HEK293 (cell line): ENCODE data around the gene TLE5.

Experiments
- TCF7L2 ChIP-seq: IDR thresholded peaks from 2 replicates; pipeline ENCODE4 v1.6.1; 2011; ENCODE audit warnings: low read depth, mild to moderate bottlenecking, inconsistent platforms, low read length, moderate library complexity, borderline replicate concordance
- ZBTB48 ChIP-seq: fragments of 450-650 bp; formaldehyde crosslinking; IDR thresholded peaks from 2 replicates; pipeline ENCODE4 v1.5.1; 2016; ENCODE audit warnings: missing biosample characterization, missing genetic modification characterization
- ZNF302 ChIP-seq: fragments of 450-650 bp; formaldehyde crosslinking; IDR thresholded peaks from 2 replicates; pipeline ENCODE4 v1.5.1; 2016; ENCODE audit warnings: missing biosample characterization, missing genetic modification characterization, low read depth
- ZNF423 ChIP-seq: fragments of 450-650 bp; formaldehyde crosslinking; IDR thresholded peaks from 2 replicates; pipeline ENCODE4 v1.5.1; 2016; ENCODE audit warnings: missing biosample characterization, missing genetic modification characterization
- ZNF544 ChIP-seq: fragments of 450-650 bp; formaldehyde crosslinking; IDR thresholded peaks from 2 replicates; pipeline ENCODE4 v1.5.0; 2017; ENCODE audit warnings: missing biosample characterization, missing genetic modification characterization
- TF ChIP-seq, protein P1 (sequence below): fragments of 450-650 bp; formaldehyde crosslinking; conservative IDR thresholded peaks from 2 replicates; pipeline ENCODE4 v1.5.1; 2016; ENCODE audit warnings: low read depth, missing biosample characterization, missing genetic modification characterization
- TF ChIP-seq, protein P2 (sequence below): fragments of 450-650 bp; formaldehyde crosslinking; IDR thresholded peaks from 2 replicates; pipeline ENCODE4 v1.5.1; 2016; ENCODE audit warnings: missing biosample characterization, missing genetic modification characterization
- TF ChIP-seq, protein P3 (sequence below): fragments of 450-650 bp; formaldehyde crosslinking; IDR thresholded peaks from 2 replicates; pipeline ENCODE4 v1.5.1; 2016; ENCODE audit warnings: missing biosample characterization, missing genetic modification characterization

DNA sequence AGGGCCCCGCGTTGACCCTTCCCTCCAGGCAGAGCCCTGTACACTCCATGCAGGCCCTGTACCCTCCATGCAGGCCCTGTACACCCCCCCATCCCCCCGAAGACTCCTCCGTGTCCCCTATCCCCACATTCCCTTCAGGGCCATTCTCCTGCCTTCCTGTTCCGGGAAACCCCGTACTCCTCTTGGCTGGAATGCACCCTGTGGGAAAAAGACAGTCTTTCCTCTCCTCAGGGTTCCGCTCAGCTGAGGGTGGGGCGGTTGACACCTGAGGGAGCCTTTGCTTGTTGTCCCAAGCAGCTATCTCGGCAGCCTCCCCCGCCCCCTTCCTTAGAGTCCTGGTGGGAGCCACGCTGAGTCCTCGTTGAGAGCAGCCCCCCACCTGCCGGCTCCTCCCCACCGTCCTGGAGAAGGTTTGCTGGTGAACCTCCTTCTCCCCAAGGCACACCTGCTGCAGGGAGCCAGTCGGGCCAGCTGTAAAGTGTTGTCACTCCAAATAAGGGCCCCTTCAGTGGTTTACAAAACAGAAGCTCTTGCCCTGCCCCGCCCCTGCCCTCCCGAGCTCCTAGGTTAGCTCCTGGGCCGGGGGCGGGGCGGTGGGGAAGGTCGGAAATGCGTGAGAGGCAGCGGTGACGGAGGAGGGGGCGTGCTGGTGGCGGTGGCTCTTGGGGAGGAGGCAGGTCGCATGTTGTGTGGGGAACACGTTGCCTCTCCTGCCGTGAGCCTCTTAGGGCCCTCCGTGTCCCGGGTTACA is 33.3 kb upstream of the TLE5 start:
- TF ChIP-seq, protein P1, sequence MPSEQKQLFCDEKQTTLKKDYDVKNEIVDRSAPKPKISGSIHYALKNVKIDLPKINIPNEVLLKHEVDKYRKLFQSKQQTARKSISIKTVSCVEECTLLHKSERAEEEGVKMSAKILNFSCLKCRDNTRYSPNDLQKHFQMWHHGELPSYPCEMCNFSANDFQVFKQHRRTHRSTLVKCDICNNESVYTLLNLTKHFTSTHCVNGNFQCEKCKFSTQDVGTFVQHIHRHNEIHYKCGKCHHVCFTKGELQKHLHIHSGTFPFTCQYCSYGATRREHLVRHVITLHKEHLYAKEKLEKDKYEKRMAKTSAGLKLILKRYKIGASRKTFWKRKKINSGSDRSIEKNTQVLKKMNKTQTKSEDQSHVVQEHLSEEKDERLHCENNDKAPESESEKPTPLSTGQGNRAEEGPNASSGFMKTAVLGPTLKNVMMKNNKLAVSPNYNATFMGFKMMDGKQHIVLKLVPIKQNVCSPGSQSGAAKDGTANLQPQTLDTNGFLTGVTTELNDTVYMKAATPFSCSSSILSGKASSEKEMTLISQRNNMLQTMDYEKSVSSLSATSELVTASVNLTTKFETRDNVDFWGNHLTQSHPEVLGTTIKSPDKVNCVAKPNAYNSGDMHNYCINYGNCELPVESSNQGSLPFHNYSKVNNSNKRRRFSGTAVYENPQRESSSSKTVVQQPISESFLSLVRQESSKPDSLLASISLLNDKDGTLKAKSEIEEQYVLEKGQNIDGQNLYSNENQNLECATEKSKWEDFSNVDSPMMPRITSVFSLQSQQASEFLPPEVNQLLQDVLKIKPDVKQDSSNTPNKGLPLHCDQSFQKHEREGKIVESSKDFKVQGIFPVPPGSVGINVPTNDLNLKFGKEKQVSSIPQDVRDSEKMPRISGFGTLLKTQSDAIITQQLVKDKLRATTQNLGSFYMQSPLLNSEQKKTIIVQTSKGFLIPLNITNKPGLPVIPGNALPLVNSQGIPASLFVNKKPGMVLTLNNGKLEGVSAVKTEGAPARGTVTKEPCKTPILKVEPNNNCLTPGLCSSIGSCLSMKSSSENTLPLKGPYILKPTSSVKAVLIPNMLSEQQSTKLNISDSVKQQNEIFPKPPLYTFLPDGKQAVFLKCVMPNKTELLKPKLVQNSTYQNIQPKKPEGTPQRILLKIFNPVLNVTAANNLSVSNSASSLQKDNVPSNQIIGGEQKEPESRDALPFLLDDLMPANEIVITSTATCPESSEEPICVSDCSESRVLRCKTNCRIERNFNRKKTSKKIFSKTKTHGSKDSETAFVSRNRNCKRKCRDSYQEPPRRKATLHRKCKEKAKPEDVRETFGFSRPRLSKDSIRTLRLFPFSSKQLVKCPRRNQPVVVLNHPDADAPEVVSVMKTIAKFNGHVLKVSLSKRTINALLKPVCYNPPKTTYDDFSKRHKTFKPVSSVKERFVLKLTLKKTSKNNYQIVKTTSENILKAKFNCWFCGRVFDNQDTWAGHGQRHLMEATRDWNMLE (tag by site-specific recombination) = no peak
- TF ChIP-seq ZNF544 (tag by site-specific recombination) (no peak), ZBTB48 (tag by site-specific recombination) (no peak), TCF7L2 (no peak), ZNF423 (tag by site-specific recombination) (no peak), ZNF302 (tag by site-specific recombination) (no peak)
- TF ChIP-seq, protein P2, sequence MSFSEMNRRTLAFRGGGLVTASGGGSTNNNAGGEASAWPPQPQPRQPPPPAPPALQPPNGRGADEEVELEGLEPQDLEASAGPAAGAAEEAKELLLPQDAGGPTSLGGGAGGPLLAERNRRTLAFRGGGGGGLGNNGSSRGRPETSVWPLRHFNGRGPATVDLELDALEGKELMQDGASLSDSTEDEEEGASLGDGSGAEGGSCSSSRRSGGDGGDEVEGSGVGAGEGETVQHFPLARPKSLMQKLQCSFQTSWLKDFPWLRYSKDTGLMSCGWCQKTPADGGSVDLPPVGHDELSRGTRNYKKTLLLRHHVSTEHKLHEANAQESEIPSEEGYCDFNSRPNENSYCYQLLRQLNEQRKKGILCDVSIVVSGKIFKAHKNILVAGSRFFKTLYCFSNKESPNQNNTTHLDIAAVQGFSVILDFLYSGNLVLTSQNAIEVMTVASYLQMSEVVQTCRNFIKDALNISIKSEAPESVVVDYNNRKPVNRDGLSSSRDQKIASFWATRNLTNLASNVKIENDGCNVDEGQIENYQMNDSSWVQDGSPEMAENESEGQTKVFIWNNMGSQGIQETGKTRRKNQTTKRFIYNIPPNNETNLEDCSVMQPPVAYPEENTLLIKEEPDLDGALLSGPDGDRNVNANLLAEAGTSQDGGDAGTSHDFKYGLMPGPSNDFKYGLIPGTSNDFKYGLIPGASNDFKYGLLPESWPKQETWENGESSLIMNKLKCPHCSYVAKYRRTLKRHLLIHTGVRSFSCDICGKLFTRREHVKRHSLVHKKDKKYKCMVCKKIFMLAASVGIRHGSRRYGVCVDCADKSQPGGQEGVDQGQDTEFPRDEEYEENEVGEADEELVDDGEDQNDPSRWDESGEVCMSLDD = no peak
- TF ChIP-seq, protein P3, sequence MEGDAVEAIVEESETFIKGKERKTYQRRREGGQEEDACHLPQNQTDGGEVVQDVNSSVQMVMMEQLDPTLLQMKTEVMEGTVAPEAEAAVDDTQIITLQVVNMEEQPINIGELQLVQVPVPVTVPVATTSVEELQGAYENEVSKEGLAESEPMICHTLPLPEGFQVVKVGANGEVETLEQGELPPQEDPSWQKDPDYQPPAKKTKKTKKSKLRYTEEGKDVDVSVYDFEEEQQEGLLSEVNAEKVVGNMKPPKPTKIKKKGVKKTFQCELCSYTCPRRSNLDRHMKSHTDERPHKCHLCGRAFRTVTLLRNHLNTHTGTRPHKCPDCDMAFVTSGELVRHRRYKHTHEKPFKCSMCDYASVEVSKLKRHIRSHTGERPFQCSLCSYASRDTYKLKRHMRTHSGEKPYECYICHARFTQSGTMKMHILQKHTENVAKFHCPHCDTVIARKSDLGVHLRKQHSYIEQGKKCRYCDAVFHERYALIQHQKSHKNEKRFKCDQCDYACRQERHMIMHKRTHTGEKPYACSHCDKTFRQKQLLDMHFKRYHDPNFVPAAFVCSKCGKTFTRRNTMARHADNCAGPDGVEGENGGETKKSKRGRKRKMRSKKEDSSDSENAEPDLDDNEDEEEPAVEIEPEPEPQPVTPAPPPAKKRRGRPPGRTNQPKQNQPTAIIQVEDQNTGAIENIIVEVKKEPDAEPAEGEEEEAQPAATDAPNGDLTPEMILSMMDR = no peak
